K562 (cell line): ENCODE measurements around the gene FILIP1L. TPM values are rescaled to one million over a fixed set of nuclear protein-coding genes. Genes with fewer than 3 reads are reported as not detected.

Experiments
- ATAC-seq: fragments of 200-7000 bp; cut with Tn5 transposase; 3 replicates; pipeline ENCODE4 v1.9.1; 2020; ENCODE audit warnings: moderate library complexity
- BruUV-seq: library from RNA; stranded (reverse); fragments of 400-500 nt; replicated peaks from 2 replicates; lab custom pipeline; 2021; lab: Mats Ljungman, UMichigan
- CTCF ChIA-PET: fragments of 300-600 bp; formaldehyde crosslinking; extraction: SDS; loops from one replicate; lab custom pipeline; 2021; ENCODE audit warnings: low intra/inter-chr PET ratio; lab: Yijun Ruan, JAX
- POLR2A ChIA-PET: fragments of 300-600, 350-650 bp; sonication (Branson Sonifier 250); formaldehyde crosslinking; extraction: SDS; loops from one replicate; lab custom pipeline; 2021; ENCODE audit warnings: antibody characterized with exemption, inconsistent platforms; lab: Yijun Ruan, JAX
- DNase-seq, 4 experiments: peaks; one replicate each; pipeline versions ENCODE4 v3.0.0 to v3.0.0-alpha.2; 2011 to 2018; ENCODE audit warnings: low spot score in 3 of 4, mixed read lengths in 3 of 4; ENCODE audit errors: extremely low read depth in 1 of 4
- FAIRE-seq: peaks from 2 replicates; lab custom pipeline; 2011; peaks lifted over from hg19 to GRCh38; lab: Jason Lieb, UNC
- H2AFZ ChIP-seq: 2 replicates; pipeline ENCODE4 v1.6.0; 2011; ENCODE audit warnings: low read depth, low read length, control low read depth, inconsistent platforms
- H3K27ac ChIP-seq: fragments of 200-600 bp; 3 replicates; pipeline ENCODE4 v1.8.0; 2011; ENCODE audit warnings: low read depth, mild to moderate bottlenecking, control low read depth, inconsistent platforms, low read length, moderate library complexity, mixed read lengths; ENCODE audit errors: extremely low read depth
- H3K27me3 ChIP-seq, 2 experiments: fragments of 300-600 bp in 1 of 2; 2 replicates in 1 of 2; 3 replicates in 1 of 2; pipeline versions ENCODE4 v1.6.0 to v1.8.0; 2011; ENCODE audit warnings: inconsistent platforms in 2 of 2, low read length in 2 of 2, mild to moderate bottlenecking in 1 of 2, mixed read lengths in 1 of 2, moderate library complexity in 1 of 2; ENCODE audit not compliant: control insufficient read depth in 2 of 2, insufficient read depth in 2 of 2
- H3K36me3 ChIP-seq: fragments of 300-600 bp; 3 replicates; pipeline ENCODE4 v1.8.0; 2011; ENCODE audit warnings: mild to moderate bottlenecking, low read length, inconsistent platforms; ENCODE audit not compliant: control insufficient read depth, insufficient read depth
- H3K4me1 ChIP-seq, 2 experiments: fragments of 200-600 bp in 1 of 2; replicated peaks in 1 of 2; 2 replicates in 1 of 2; 3 replicates in 1 of 2; pipeline versions ENCODE4 v1.5.1 to v1.8.0; 2011; ENCODE audit warnings: inconsistent platforms in 2 of 2, low read length in 2 of 2, mild to moderate bottlenecking in 1 of 2, mixed read lengths in 1 of 2, moderate library complexity in 1 of 2; ENCODE audit not compliant: control insufficient read depth in 2 of 2, insufficient read depth in 2 of 2
- H3K4me2 ChIP-seq: 2 replicates; pipeline ENCODE4 v1.6.1; 2011; ENCODE audit warnings: low read length, control low read depth, inconsistent platforms, mixed read lengths; ENCODE audit not compliant: insufficient read depth
- H3K4me3 ChIP-seq: fragments of 200-600 bp; sonication (generic), shearing (Covaris generic); 2 replicates; pipeline ENCODE4 v1.5.1; 2016; ENCODE audit warnings: control low read depth, inconsistent platforms
- H3K79me2 ChIP-seq: fragments of 200-600 bp; 3 replicates; pipeline ENCODE4 v1.8.0; 2011; ENCODE audit warnings: low read length, inconsistent platforms; ENCODE audit not compliant: control insufficient read depth, insufficient read depth
- H3K9ac ChIP-seq, 2 experiments: 2 replicates each; pipeline versions ENCODE4 v1.6.0 to v1.6.1; 2011; ENCODE audit warnings: low read depth in 2 of 2, low read length in 2 of 2, control low read depth in 1 of 2, inconsistent platforms in 1 of 2, mild to moderate bottlenecking in 1 of 2, mixed read lengths in 1 of 2; ENCODE audit not compliant: insufficient read depth in 1 of 2
- H3K9me1 ChIP-seq: one replicate; pipeline ENCODE4 v1.6.0; 2011; ENCODE audit warnings: inconsistent platforms, mild to moderate bottlenecking, low read length, moderate library complexity; ENCODE audit not compliant: control insufficient read depth, insufficient read depth
- H3K9me3 ChIP-seq: replicated peaks from 2 replicates; pipeline ENCODE4 v1.5.1; 2011; ENCODE audit warnings: low read depth, low read length, inconsistent platforms; ENCODE audit not compliant: control insufficient read depth, insufficient read depth
- H4K20me1 ChIP-seq: replicated peaks from 2 replicates; pipeline ENCODE4 v1.6.1; 2011; ENCODE audit warnings: low read length, inconsistent platforms, mixed read lengths; ENCODE audit not compliant: control insufficient read depth, insufficient read depth
- FOXA1 ChIP-seq: fragments of 450-650 bp; IDR thresholded peaks from 2 replicates; pipeline ENCODE4 v1.6.1; 2016; ENCODE audit warnings: mild to moderate bottlenecking, borderline replicate concordance
- RBFOX2 ChIP-seq: fragments of 200-400 bp; formaldehyde crosslinking; IDR thresholded peaks from 2 replicates; pipeline ENCODE4 v1.6.1; 2017; ENCODE audit warnings: low read depth, mild to moderate bottlenecking, low read length, moderate library complexity
- TAL1 ChIP-seq: fragments of 450-650 bp; IDR thresholded peaks from 2 replicates; pipeline ENCODE4 v1.6.1; 2016; ENCODE audit warnings: mild to moderate bottlenecking
- XRCC4 ChIP-seq: IDR thresholded peaks from one replicate; pipeline ENCODE4 v1.6.1; 2011; ENCODE audit not compliant: insufficient read depth, insufficient read length; ENCODE audit errors: extremely low read depth
- WGBS: fragments of 100-300 bp; shearing (Covaris generic); methylation state at CpG from one replicate; pipeline ENCODE4 v1.1.6; 2016; ENCODE audit warnings: low coverage, mixed read lengths; ENCODE audit not compliant: insufficient coverage; ENCODE audit errors: missing lambda C conversion rate; 5-methylcytosine and 5-hydroxymethylcytosine counted together
- in situ Hi-C: fragments of 300-500 bp; cut with MboI; formaldehyde crosslinking; loops from 4 replicates; pipeline ENCODE4 v1.15.0; 2018; ENCODE audit warnings: inconsistent platforms, mixed read lengths
- intact Hi-C: fragments of 100-400 bp; cut with micrococcal nuclease; formaldehyde crosslinking; loops from 2 replicates; pipeline ENCODE4 v1.14.2; 2022
- polyA plus RNA-seq, 8 experiments: library from polyadenylated mRNA; depleted of rRNA in 4 of 8; stranded (reverse) in 5 of 8; unstranded in 3 of 8; fragments of >200 nt; fragmentation: Nextera tagmentation in 2 of 8; fragmentation: Illumina TruSeq in 1 of 8; extraction: Ambion mirVana in 2 of 8; extraction: Trizol in 1 of 8; gene quantifications; 2 replicates each; pipeline versions ENCODE4 v1.2.1 to v1.2.3, GENCODE V29; 2011 to 2014; ENCODE audit warnings: inconsistent platforms in 1 of 8, missing spikeins in 1 of 8
- total RNA-seq, 7 experiments: library from RNA; depleted of rRNA in 6 of 7; stranded (reverse); fragments of >200 nt in 6 of 7; fragmentation: Illumina TruSeq in 2 of 7; extraction: Trizol in 2 of 7; gene quantifications; 2 replicates each; pipeline versions ENCODE4 v1.2.1 to v1.2.3, GENCODE V29; 2011 to 2021; ENCODE audit warnings: low replicate concordance in 1 of 7
- TF ChIP-seq, protein P1 (sequence below): fragments of 250-450 bp; sonication (Bioruptor Pico); IDR thresholded peaks from 2 replicates; pipeline ENCODE4 v1.4.0; 2020; ENCODE audit warnings: mild to moderate bottlenecking, moderate library complexity, borderline replicate concordance
- TF ChIP-seq, protein P2 (sequence below), 2 experiments: fragments of 450-650 bp; IDR thresholded peaks; 2 replicates each; pipeline ENCODE4 v1.6.1; 2016; ENCODE audit warnings: mild to moderate bottlenecking in 2 of 2, borderline replicate concordance in 1 of 2, low read depth in 1 of 2, moderate library complexity in 1 of 2
- TF ChIP-seq, protein P3 (sequence below): IDR thresholded peaks from 3 replicates; pipeline ENCODE4 v1.6.1; 2011; ENCODE audit warnings: borderline replicate concordance, mild to moderate bottlenecking; ENCODE audit not compliant: insufficient read length, insufficient read depth

The FILIP1L gene
- total and polyA plus RNA-seq, 9 of the 15 experiments (the other 6 are each of a cell fraction or from before 2014, with no cell fraction given) = 0.50 to 2.1 (median 1.1) TPM

DNA sequence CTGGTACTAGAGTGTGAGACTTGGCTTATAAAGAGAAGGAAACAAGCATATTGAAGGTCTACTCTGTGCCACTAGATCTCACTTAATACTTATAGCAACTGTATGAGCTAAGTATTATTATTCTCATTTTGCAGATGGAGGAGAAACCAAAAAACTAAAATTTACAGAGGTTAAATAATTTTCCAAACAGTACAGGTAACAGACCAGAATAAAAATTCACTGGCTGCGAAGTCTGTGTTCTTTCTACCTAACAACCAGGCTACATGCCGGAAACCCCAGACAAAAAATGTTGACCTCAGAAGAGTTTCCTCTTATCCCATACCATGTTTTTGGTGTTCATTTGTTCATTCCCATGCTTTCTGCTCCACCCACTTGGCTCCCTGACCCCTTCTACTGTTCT lies 250.0 kb downstream of the FILIP1L start:
- Histone ChIP-seq H2AFZ (no peak overlapping the region), H3K4me3 (no peak overlapping the region), H3K4me1 (no peaks in the 10 kb centered on the region), H3K9me3 (no peaks in the 10 kb centered on the region), H3K36me3 (no peaks in the 10 kb centered on the region), H4K20me1 (no peaks in the 10 kb centered on the region; the same call in 1 of the 2 replicates), H3K27ac (no peak overlapping the region), H3K4me2 (no peak overlapping the region), H3K27me3 (no peaks in the 10 kb centered on the region), H3K9ac (no peak overlapping the region), H3K79me2 (peaks cover 8% of the 10 kb centered on the region; the same call in 2 of the 3 replicates), H3K9me1 (no peaks in the 10 kb centered on the region)
- POLR2A ChIA-PET = interaction anchor here (0.8 kb wide), 1 partner anchor 14 kb away, joined by 3 read pairs; no protein-coding TSS in a partner anchor
- DNase-seq = no peak
- in situ Hi-C loops (no loop called here), intact Hi-C loops (no loop called here)
- ATAC-seq = no peak
- no peak for FAIRE-seq
- BruUV-seq = no TSS peak
- whole genome bisulfite sequencing = 100% methylated on average over 2 of the region's 2 CpGs
- CTCF ChIA-PET = no interaction called here
- no peak for TF ChIP-seq RBFOX2
- TF ChIP-seq TAL1 = no peak
- no peak for TF ChIP-seq FOXA1
- TF ChIP-seq, protein P1, sequence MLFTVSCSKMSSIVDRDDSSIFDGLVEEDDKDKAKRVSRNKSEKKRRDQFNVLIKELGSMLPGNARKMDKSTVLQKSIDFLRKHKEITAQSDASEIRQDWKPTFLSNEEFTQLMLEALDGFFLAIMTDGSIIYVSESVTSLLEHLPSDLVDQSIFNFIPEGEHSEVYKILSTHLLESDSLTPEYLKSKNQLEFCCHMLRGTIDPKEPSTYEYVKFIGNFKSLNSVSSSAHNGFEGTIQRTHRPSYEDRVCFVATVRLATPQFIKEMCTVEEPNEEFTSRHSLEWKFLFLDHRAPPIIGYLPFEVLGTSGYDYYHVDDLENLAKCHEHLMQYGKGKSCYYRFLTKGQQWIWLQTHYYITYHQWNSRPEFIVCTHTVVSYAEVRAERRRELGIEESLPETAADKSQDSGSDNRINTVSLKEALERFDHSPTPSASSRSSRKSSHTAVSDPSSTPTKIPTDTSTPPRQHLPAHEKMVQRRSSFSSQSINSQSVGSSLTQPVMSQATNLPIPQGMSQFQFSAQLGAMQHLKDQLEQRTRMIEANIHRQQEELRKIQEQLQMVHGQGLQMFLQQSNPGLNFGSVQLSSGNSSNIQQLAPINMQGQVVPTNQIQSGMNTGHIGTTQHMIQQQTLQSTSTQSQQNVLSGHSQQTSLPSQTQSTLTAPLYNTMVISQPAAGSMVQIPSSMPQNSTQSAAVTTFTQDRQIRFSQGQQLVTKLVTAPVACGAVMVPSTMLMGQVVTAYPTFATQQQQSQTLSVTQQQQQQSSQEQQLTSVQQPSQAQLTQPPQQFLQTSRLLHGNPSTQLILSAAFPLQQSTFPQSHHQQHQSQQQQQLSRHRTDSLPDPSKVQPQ (CRISPR knock-in tag) = no peak
- no peak for TF ChIP-seq XRCC4
- TF ChIP-seq, protein P2, sequence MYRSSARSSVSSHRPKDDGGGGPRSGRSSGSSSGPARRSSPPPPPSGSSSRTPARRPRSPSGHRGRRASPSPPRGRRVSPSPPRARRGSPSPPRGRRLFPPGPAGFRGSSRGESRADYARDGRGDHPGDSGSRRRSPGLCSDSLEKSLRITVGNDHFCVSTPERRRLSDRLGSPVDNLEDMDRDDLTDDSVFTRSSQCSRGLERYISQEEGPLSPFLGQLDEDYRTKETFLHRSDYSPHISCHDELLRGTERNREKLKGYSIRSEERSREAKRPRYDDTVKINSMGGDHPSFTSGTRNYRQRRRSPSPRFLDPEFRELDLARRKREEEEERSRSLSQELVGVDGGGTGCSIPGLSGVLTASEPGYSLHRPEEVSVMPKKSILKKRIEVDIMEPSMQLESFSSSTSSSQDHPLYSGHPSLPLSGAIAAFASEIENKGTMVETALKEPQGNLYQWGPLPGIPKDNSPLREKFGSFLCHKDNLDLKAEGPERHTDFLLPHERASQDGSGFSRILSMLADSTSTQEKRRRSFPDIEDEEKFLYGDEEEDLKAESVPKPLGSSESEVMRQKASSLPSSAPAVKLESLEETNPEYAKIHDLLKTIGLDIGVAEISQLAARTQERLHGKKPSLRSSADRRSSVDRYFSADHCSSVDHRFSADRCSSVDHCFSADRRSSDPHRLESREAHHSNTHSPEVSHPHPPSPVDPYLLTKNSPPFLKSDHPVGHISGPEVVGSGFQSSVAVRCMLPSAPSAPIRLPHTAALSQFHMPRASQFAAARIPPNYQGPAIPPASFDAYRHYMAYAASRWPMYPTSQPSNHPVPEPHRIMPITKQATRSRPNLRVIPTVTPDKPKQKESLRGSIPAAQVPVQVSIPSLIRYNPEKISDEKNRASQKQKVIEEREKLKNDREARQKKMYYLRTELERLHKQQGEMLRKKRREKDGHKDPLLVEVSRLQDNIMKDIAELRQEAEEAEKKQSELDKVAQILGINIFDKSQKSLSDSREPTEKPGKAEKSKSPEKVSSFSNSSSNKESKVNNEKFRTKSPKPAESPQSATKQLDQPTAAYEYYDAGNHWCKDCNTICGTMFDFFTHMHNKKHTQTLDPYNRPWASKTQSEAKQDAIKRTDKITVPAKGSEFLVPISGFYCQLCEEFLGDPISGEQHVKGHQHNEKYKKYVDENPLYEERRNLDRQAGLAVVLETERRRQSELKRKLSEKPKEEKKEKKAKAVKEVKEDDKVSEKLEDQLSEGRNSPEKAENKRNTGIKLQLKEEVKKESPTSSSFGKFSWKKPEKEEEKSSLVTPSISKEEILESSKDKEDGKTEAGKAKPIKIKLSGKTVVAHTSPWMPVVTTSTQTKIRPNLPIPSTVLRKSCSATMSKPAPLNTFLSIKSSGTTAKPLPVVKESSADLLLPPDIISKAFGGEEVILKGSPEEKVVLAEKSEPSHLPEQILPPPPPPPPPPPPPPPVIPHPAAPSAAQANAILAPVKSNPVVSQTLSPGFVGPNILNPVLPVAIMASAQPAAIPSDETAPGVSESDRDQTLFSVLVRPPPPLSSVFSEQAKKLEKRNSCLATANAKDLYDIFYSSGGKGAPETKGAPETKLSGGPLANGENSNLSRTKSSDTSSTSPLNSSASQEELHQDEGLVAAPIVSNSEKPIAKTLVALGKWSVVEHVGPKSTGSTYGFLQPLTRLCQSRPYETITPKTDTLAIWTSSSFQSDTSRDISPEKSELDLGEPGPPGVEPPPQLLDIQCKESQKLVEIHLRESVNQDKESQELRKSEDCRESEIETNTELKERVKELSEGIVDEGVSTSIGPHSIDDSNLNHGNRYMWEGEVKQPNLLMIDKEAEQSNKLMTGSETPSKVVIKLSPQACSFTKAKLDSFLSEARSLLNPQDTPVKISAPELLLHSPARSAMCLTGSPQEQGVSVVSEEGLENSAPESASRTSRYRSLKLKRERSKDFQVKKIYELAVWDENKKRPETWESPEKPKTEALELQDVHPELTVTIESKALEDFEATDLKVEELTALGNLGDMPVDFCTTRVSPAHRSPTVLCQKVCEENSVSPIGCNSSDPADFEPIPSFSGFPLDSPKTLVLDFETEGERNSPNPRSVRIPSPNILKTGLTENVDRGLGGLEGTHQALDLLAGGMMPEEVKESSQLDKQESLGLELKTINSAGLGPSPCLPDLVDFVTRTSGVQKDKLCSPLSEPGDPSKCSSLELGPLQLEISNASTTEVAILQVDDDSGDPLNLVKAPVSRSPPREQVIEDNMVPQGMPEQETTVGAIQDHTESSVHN (IDR thresholded peaks at IDR 0.05; ENCODE audit: borderline replicate concordance in 1 of 2, low read depth in 1 of 2) = no peak
- TF ChIP-seq, protein P3, sequence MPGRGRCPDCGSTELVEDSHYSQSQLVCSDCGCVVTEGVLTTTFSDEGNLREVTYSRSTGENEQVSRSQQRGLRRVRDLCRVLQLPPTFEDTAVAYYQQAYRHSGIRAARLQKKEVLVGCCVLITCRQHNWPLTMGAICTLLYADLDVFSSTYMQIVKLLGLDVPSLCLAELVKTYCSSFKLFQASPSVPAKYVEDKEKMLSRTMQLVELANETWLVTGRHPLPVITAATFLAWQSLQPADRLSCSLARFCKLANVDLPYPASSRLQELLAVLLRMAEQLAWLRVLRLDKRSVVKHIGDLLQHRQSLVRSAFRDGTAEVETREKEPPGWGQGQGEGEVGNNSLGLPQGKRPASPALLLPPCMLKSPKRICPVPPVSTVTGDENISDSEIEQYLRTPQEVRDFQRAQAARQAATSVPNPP = no peak
